Stimulated activated CD4-positive, alpha-beta T cell treated with anti-CD3 and anti-CD28 coated beads, TNF-alpha, amount 100 ng/mL, for 1 hour (primary cell): Measurements from ENCODE around the gene C2orf81.

Experiments
- DNase-seq, 3 donors: peaks; one replicate each; pipeline ENCODE4 v3.0.0-alpha.2; 2020; ENCODE audit warnings: low read depth in 3 of 3, low spot score in 1 of 3

Gene C2orf81

GRCh38 chr2:74391209-74391579 is 30.2 kb downstream of the C2orf81 start:
- no peak for DNase-seq

GRCh38 chr2:74390606-74391005 is 30.8 kb downstream of the C2orf81 start:
- no peak for DNase-seq

GRCh38 chr2:74387346-74387745 is 34.1 kb downstream of the C2orf81 start:
- no peak for DNase-seq

- no peak for DNase-seq
Observed at GRCh38 chr2:74385396-74385795, 36.0 kb downstream of the C2orf81 start.

GRCh38 chr2:74384051-74384450 is 37.4 kb downstream of the C2orf81 start:
- DNase-seq, result no peak

- DNase-seq, result no peak
Observed at GRCh38 chr2:74383254-74383653, 38.2 kb downstream of the C2orf81 start.

GRCh38 chr2:74381751-74382150 is 39.7 kb downstream of the C2orf81 start:
- DNase-seq, result no peak

- DNase-seq, result peak in 1 of 3 donors; percentile 4
Observed at GRCh38 chr2:74379851-74380789, 41.3 kb downstream of the C2orf81 start, which contains the start of gene DCTN1. TSS of gene DCTN1 (minus strand) at chr2:74380311. CDS start at chr2:74380037, 274 bp downstream.

GRCh38 chr2:74378007-74378406 is 43.4 kb downstream of the C2orf81 start:
- DNase-seq, result no peak

GRCh38 chr2:74375838-74376237 is 45.6 kb downstream of the C2orf81 start:
- DNase-seq, result no peak

GRCh38 chr2:74374509-74375205 is 46.8 kb downstream of the C2orf81 start:
- no peak for DNase-seq

GRCh38 chr2:74373985-74374384 is 47.4 kb downstream of the C2orf81 start:
- DNase-seq, result no peak

GRCh38 chr2:74373221-74373676 is 48.2 kb downstream of the C2orf81 start:
- DNase-seq, result no peak

GRCh38 chr2:74372674-74373073 is 48.7 kb downstream of the C2orf81 start:
- DNase-seq, result no peak

- no peak for DNase-seq
Observed at GRCh38 chr2:74371421-74371820, 50.0 kb downstream of the C2orf81 start.

- DNase-seq, result no peak
Observed at GRCh38 chr2:74369976-74370375, 51.4 kb downstream of the C2orf81 start.

- DNase-seq, result no peak
Observed at GRCh38 chr2:74368499-74368898, 52.9 kb downstream of the C2orf81 start.

- no peak for DNase-seq
Observed at GRCh38 chr2:74367789-74368188, 53.6 kb downstream of the C2orf81 start.

GRCh38 chr2:74366036-74366435 is 55.4 kb downstream of the C2orf81 start:
- DNase-seq, result no peak

GRCh38 chr2:74364533-74365505 is 56.6 kb downstream of the C2orf81 start:
- DNase-seq, result no peak
